Breast epithelium (tissue), 3 donors: ENCODE measurements around the gene IFT52.

Source experiments
- POLR2A ChIP-seq: fragments of 450-650 bp; IDR thresholded peaks from one replicate; pipeline ENCODE4 v1.6.1; 2016; ENCODE audit warnings: antibody characterized with exemption, mild to moderate bottlenecking, moderate library complexity
- TF ChIP-seq, protein P1 (sequence below), 3 donors: fragments of 450-650 bp; IDR thresholded peaks; one replicate each; pipeline ENCODE4 v1.5.1; 2016 to 2017; ENCODE audit warnings: antibody characterized with exemption in 3 of 3, mild to moderate bottlenecking in 3 of 3, moderate library complexity in 3 of 3

DNA sequence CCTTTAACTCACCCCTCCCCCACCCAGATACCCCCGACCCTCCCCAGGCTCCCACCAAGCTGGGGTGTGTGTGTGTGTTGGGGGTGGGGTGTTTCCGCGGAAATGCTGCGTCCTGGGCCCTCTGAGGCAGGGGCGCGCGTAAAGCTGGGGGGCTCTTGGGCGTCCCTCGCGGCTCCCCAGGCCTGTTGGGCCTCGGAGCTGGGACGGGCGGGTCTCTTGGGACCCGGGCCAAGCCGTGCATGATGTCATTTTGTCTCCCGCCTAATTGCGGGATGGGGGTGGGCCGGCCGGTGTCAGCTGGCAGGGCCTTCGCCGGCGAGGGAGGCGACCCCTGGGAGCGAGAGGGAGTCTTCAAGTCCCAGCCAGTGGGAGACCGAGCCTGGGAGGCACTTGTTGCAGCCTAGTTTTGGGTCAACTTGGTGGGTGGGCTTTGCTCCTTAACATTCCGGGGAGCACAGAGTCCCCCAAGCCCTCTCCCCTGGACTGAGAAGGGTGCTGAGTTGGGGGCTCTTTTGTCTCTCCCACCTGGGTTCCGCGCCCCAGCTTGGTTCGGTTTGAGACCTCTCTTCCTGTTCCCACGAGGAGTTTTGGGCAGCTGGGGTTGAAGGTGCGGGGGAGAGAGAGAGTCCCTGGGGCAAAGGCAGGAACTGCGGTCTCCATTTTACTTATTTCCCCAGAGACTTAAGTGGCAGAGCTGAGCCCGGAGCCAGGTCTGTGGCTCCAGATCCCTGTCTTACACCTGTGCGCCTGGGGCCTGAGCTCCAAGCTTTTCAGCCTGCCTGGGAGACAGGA lies 76.8 kb downstream of the IFT52 start:
- TF ChIP-seq, protein P1, sequence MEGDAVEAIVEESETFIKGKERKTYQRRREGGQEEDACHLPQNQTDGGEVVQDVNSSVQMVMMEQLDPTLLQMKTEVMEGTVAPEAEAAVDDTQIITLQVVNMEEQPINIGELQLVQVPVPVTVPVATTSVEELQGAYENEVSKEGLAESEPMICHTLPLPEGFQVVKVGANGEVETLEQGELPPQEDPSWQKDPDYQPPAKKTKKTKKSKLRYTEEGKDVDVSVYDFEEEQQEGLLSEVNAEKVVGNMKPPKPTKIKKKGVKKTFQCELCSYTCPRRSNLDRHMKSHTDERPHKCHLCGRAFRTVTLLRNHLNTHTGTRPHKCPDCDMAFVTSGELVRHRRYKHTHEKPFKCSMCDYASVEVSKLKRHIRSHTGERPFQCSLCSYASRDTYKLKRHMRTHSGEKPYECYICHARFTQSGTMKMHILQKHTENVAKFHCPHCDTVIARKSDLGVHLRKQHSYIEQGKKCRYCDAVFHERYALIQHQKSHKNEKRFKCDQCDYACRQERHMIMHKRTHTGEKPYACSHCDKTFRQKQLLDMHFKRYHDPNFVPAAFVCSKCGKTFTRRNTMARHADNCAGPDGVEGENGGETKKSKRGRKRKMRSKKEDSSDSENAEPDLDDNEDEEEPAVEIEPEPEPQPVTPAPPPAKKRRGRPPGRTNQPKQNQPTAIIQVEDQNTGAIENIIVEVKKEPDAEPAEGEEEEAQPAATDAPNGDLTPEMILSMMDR (IDR thresholded peaks at IDR 0.05): no peak
- TF ChIP-seq POLR2A: no peak
